ENCODE measurements around the gene CIAO2A.
A peak's percentile ranks its signal among the peaks of the same experiment; 100 is the strongest.
"Not testable (repeated sequence)": the region's sequence is repeated elsewhere in the genome, so short reads cannot be mapped to it uniquely, and the experiment has no call there.

CIAO2A gene

GRCh38 chr15:64071931-64072765 is 21.5 kb downstream of the CIAO2A start:
- DNase-seq (ENCODE audit: low spot score), result no peak

- DNase-seq (ENCODE audit: low spot score), result no peak
Observed at GRCh38 chr15:64070965-64071851, 22.4 kb downstream of the CIAO2A start.

- DNase-seq (ENCODE audit: low spot score), result no peak
Observed at GRCh38 chr15:64070106-64070505, 23.5 kb downstream of the CIAO2A start.

DNA sequence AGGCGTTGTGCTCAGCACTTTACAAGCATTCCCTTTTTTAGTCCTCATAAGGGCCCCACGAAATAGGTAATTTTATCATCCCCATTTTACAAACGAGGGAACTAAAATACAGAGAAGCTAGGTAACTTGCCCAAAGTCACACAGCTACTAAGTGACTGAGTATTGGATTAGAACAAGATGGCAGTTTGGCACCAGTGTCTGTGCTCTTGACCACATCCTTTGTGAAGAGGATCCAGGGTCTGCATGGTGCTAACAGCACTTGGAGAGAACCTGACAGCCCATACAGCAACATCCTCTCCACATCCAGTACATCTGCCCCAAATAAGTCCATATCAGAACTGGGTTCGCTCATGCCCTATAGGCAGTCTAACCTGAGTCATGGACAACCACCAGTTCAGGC is 25.5 kb downstream of the CIAO2A start:
- no peak for DNase-seq (ENCODE audit: low spot score)

GRCh38 chr15:64067564-64068030 is 26.0 kb downstream of the CIAO2A start:
- peak; percentile 74 for DNase-seq (ENCODE audit: low spot score)

GRCh38 chr15:64066451-64066850 is 27.2 kb downstream of the CIAO2A start:
- DNase-seq (ENCODE audit: low spot score), result no peak

DNA sequence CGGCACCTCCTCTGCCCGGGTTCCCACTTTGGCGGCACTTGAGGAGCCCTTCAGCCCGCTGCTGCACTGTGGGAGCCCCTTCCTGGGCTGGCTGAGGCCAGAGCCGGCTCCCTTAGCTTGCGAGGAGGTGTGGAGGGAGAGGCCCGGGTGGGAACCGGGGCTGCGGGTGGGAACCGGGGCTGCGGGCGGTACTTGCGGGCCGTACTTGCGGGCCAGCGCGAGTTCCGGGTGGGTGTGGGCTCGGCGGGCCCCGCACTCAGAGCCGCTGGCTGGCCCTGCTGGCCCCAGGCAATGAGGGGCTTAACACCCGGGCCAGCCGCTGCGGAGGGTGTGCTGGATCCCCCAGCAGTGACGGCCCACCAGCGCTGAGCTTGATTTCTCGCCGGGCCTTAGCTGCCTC is 32.9 kb downstream of the CIAO2A start:
- DNase-seq (ENCODE audit: low spot score), result no peak

DNA sequence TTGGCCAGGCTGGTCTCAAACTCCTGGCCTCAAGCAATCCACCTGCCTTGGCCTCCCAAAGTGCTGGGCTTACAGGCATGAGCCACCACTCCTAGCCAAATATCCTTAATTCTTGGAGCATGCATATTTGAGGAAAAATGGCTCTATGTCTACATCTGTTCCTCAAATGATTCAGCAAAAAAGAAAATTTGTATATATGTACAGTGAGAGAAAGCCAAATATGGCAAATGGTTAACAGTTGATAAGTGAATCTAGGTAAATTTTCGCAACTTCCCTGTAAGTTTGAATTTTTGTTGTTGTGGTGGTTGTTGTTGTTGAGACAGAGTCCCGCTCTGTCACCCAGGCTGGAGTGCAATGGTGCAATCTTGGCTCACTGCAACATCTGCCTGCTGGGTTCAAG is 34.5 kb downstream of the CIAO2A start:
- not testable (repeated sequence) for DNase-seq (ENCODE audit: low spot score)

DNA sequence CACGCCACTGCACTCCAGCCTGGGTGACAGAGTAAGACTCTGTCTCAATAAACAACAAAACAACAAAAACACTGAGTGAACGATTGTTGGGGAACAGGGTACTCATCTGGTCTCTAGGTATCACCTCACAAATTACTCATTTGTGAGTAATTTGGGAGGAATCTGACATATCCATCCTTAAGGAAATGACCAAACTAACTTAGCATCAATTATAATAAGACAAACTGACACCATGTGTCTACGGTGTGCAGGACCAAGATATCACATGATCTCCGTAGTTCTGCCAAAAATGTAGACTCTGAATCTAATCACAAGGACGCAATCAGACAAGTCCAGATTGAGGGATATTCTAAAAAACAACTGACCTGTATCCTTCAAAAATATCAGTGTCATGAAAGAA is 35.4 kb downstream of the CIAO2A start:
- DNase-seq (ENCODE audit: low spot score), result no peak

- DNase-seq (ENCODE audit: low spot score), result not testable (repeated sequence)
Observed at GRCh38 chr15:64053674-64054073, 40.0 kb downstream of the CIAO2A start.

DNA sequence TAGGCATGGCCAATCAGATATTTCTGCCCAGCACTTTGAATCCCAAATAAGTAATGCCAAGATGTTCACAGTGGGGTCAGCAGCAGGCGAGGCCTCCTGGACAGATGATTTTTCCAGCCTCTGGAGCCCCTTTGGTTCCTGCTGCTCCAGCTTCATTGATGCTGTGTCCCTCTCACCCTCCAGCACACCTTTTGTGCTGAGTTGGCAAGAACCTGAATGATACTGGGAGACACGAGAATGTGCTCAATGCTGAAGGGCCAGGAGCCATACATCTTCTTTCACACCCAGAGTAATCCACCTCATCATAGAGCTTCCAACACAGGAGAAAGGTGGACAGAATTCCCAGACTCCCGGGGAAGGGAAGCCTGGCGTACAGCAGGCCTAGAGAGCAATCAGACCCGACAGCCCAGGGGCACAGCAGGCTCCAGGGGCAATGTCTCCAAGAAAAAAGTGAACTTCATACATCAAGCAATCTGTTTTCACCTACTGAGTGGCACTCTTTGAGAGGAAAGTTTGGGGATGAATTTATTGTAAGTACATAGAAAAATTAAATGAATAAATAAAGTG is 40.6 kb downstream of the CIAO2A start:
- no peak for DNase-seq (ENCODE audit: low spot score)

DNA sequence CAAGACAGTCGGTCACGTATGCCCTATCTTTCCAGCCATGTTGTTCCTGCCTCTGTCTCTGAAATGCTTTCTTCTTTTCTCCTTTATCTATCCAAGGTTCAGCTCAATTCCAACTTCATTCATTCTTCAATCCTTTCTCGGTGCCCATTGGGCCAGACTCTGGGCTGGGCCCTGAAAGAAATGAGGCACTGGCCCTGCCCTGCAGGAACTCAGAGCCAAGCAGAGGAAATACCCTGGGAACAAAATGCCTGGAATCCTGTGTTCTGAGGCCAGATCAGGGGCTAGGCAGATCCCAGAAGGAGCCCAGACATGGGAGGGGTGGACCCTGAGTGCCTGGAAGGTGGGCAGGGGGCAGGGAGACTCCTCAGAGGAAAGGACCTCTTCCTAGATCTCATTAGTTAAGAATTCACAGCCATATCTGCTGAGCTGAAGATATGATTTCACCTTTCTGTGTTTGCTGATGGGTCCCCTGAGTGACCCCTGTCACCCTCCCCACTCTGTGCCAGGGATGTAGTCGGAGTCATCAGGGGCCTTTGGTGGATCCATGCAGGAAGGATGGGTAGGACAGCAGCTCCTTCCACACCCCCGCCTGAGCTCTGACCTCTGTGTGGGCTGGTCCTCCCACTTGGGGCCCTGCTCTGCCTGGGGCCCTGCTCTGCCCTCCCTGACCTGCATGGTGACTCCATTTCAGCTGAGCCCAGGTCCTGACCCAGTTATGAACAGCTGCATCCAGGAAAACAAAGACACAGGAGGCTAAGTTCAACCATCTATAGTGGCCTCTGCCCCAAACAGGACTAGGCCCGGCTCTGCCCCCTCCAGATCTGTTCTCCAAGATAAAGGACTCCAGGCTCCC is 42.0 kb downstream of the CIAO2A start:
- DNase-seq (ENCODE audit: low spot score), result no peak

GRCh38 chr15:64051093-64051402 is 42.6 kb downstream of the CIAO2A start:
- DNase-seq (ENCODE audit: low spot score), result no peak

GRCh38 chr15:64050281-64051092 is 43.2 kb downstream of the CIAO2A start:
- DNase-seq (ENCODE audit: low spot score), result no peak

GRCh38 chr15:64048781-64049460 is 44.7 kb downstream of the CIAO2A start:
- DNase-seq (ENCODE audit: low spot score), result no peak

- peak; percentile 69 for DNase-seq (ENCODE audit: low spot score)
Observed at GRCh38 chr15:64046421-64047153, 47.1 kb downstream of the CIAO2A start, which contains the start of gene DAPK2. Gene DAPK2, minus strand, starts transcription at chr15:64046485. Its CDS starts 6,224 bp downstream, at chr15:64040261.

DNA sequence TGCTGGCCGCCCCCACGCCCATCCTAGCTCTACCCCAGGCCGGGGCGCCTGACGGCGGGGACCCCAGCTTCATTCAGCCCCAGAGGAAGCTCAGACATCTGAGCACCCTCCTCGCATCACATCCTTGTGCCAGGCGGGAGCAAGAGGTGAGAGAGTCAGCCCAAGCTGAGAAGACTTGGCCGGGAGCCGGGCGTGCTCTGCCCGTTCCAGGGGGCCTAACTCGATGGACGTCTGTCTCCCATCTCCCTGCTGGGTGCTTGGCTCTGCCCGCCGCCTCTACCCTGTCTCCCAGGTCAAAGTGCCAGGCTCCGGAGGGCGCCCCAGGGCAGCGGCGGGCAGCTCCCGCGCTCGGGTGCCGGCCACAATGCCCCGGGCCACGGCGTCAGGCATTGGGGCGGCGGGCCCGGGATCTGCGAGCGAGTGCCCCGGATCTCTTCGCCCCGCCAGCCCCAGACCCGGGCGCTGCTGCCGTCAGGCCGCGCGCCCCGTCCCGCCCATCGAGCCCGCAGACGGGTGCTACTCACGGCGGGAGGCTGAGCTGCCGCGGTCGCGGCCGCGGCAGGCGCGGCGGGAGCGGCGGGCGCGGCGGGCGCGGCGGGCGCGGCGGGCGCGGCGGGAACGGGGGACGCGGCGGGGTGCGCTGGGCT is 47.7 kb downstream of the CIAO2A start:
- DNase-seq (ENCODE audit: low spot score), result no peak

DNA sequence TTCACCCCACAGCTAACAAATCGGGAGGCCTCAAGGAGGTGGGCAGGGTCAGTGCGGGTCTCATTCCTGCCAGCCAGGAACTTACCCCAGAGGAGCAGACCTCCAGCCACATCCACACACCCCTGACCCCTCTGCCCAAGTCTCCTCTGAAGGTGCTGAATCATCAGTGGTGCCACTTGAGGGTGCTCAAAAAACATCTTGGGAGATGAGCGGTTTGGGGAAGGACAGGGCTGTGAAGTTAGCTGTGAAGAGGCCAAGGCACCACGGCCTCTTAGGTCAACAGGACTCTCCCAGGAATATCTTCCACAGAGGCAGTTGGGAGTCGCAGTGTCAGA is 48.6 kb downstream of the CIAO2A start:
- no peak for DNase-seq (ENCODE audit: low spot score)

Data from hematopoietic multipotent progenitor cell treated with erythropoietin and hydrocortisone succinate and interleukin-3 and kit ligand, for 15 days (in vitro differentiated cells).